Activated T-helper 2 cell treated with anti-CD3 and anti-CD28 coated beads, Interferon-gamma antibody, Interleukin-2, Interleukin-4, amounts not matched to agents 10 μg/mL and 5 μg/mL and 100 μg/mL, durations not matched to agents 14 hours and 24 hours and 36 hours (primary cell): ENCODE data around the gene UPF1. TPM values are rescaled to one million over a fixed set of nuclear protein-coding genes. Genes with fewer than 3 reads are reported as not detected.

ENCODE experiments used
- DNase-seq: peaks from one replicate; pipeline ENCODE4 v3.0.0; 2021; ENCODE audit warnings: low spot score
- H3K27ac Mint-ChIP-seq: one replicate; pipeline ENCODE4 v1.8.0; 2021; ENCODE audit warnings: mixed read lengths
- H3K27me3 Mint-ChIP-seq: one replicate; pipeline ENCODE4 v1.8.0; 2021; ENCODE audit warnings: low read depth, mixed read lengths
- H3K36me3 Mint-ChIP-seq: one replicate; pipeline ENCODE4 v1.8.0; 2021; ENCODE audit warnings: low read depth, mixed read lengths
- H3K4me1 Mint-ChIP-seq: one replicate; pipeline ENCODE4 v1.8.0; 2021; ENCODE audit warnings: low read depth, mixed read lengths
- H3K4me3 Mint-ChIP-seq: one replicate; pipeline ENCODE4 v1.8.0; 2021; ENCODE audit warnings: low read depth, mild to moderate bottlenecking, moderate library complexity, mixed read lengths
- H3K9me3 Mint-ChIP-seq: one replicate; pipeline ENCODE4 v1.8.0; 2021; ENCODE audit warnings: mixed read lengths
- intact Hi-C: fragments of 100-400 bp; cut with micrococcal nuclease; formaldehyde crosslinking; loops from one replicate; pipeline ENCODE4 v1.15.1; 2023
- total RNA-seq: library from RNA; stranded (reverse); gene quantifications from 2 replicates; pipeline ENCODE4 v1.2.3, GENCODE V29; 2022

Gene UPF1
- total RNA-seq, 1 donor from 2014 or later = 99.5 TPM

DNA sequence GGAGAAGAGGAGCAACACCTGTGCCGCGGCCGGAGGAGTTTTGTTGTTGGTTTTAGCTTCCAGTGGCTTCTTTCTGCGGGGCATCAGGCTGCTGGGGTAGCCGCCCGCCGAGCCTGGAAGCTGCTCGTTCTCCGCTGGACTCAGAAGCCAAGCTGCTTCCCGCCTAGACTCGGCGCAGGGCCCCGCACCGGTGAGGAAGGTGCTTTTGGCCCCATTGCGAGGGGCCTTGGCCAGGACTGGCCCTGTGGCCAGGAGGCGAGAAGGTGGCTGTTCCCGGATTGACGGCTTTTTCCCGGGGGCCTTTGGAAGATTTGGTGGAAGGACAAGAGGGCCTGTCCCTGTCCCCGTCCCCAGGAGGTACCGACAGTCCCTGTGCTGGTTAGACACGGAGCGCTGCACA is 35.4 kb downstream of the UPF1 start:
- no peak overlapping the region for H3K27ac Mint-ChIP-seq
- peaks cover 4% of the 10 kb centered on the region for H3K4me1 Mint-ChIP-seq
- no peaks in the 10 kb centered on the region for H3K9me3 Mint-ChIP-seq
- H3K36me3 Mint-ChIP-seq = peaks cover 47% of the 10 kb centered on the region
- H3K27me3 Mint-ChIP-seq = no peaks in the 10 kb centered on the region
- DNase-seq = no peak
- H3K4me3 Mint-ChIP-seq = no peak overlapping the region
- intact Hi-C loops = no loop called here

DNA sequence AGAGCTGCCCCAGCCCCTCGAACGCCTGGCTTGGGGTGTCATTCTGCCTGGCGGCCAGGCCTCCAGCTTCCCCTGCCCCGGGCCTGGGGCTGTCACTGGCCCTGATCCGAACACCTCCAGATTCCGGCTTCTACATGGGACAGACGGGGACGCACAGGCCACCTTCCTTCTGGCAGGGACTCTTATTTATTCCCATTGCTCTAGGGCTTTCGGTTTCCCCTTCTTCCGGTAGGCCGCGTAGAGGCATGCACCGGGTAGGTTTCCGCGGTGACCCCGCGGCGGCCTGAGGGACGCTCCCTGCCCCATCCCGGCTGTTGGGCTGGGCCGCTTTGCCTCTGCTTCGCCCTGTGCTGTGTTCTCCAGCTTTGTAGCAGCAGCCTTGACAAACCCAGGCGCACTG is 36.0 kb downstream of the UPF1 start:
- Mint-ChIP-seq H3K4me3 (no peak overlapping the region), H3K4me1 (peaks cover 4% of the 10 kb centered on the region), H3K27me3 (no peaks in the 10 kb centered on the region), H3K27ac (no peak overlapping the region), H3K36me3 (peaks cover 42% of the 10 kb centered on the region), H3K9me3 (no peaks in the 10 kb centered on the region)
- intact Hi-C loops = no loop called here
- no peak for DNase-seq

DNA sequence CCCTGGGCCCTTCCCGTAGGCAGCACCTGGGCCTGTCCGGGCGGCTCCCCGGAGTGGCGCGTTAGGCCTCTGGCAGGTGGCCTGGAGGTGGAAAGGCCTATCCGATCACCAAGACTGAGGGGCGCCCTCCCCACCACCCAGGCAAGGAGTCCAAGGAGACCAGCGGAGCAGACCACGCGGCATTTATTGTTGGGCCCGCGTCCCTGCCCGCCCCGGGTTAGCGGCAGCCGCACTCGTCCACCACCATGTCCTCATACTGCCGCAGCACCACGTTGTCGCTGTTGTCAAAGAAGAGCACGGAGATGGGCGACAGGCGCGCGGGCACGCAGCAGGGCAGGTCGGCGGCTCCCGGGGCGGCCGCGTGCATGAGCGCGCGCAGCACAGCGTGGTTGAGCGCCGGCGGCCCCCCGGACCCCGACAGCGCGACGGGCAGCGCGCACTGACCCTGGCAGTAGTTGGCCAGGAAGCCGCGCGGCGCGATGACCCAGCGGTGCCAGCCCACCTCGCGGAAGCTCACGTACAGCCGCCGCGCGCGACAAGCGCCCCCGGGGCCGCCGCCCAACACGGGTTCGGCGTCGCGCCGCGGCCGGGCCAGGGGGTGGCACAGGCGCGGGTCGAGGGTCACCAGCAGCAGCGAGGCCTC is 36.7 kb downstream of the UPF1 start:
- H3K4me1 Mint-ChIP-seq = peaks cover 4% of the 10 kb centered on the region
- no peak for DNase-seq
- intact Hi-C loops = no loop called here
- no peaks in the 10 kb centered on the region for H3K9me3 Mint-ChIP-seq
- no peak overlapping the region for H3K27ac Mint-ChIP-seq
- no peaks in the 10 kb centered on the region for H3K27me3 Mint-ChIP-seq
- H3K4me3 Mint-ChIP-seq = no peak overlapping the region
- H3K36me3 Mint-ChIP-seq = peaks cover 39% of the 10 kb centered on the region

DNA sequence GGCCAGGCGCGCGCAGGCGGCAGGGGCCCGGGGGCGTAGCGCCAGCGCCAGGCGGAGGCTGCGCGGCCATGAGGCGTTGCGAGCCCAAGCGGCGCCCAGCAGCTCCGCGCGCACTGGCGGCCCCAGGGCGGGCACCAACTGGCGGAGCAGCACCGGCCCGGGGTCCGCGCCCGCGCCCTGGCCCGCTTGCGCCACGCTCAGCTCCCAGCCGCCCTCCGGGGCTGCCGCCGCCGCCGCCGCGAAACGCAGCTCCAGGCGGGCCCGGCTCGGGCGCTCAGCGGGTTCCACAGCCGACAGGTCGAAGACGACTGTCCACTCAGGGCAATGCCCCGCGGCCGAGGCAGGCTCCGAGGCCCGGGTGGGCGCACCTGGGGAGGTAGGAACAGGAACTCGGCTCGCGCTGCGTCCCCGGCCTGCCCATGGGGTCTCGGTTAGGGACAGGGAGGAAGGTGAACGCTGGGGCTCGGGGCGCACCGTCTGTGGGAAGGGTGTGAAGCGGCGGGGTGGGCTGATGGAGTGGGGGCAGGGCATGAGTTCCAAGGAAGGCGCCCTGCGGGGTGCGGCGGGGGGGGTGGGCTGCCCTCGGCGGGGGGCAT is 37.4 kb downstream of the UPF1 start:
- no peak for DNase-seq
- Mint-ChIP-seq H3K4me1 (peaks cover 4% of the 10 kb centered on the region), H3K27ac (no peak overlapping the region), H3K9me3 (no peaks in the 10 kb centered on the region), H3K4me3 (no peak overlapping the region), H3K27me3 (no peaks in the 10 kb centered on the region), H3K36me3 (peaks cover 33% of the 10 kb centered on the region)
- intact Hi-C loops = no loop called here

DNA sequence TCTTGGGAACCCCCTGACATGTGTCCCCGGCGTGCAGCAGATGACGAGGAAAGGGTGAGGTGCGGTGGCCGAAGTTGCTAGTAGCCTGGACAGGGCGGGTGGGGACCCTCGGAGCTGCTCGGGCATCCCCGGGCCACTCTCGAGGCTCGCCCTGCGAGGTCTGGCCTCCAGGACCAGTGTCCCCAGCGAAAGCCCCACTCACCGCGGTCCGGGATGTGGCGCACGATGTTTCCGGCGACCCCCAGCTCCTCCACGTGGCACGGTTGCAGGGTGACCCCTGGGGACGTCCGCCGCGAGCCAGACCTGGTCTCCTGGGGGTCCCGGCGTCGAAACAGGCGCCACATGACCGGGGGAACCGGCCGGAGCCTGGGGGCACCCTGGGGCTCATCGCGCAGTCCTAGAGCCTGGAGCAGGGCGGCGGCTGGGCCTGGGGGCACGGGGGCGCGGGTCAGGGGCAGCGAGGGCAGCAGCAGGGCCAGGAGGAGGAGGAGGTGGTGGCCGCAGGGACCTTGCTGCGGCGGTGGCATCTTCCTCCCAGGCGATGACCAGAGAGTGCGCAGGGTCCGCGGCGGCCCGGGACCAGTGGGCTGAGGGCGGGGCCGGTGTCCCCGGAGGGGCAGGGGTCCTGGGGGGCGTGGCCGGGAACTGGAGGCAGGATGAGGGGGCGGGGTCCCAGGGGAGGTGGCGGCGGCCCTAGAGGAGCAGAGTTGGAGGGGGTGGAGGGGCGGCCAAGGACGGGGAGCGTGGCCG is 38.2 kb downstream of the UPF1 start:
- Mint-ChIP-seq H3K36me3 (peaks cover 31% of the 10 kb centered on the region), H3K9me3 (no peaks in the 10 kb centered on the region), H3K27ac (no peak overlapping the region), H3K27me3 (no peaks in the 10 kb centered on the region), H3K4me3 (no peak overlapping the region), H3K4me1 (peaks cover 4% of the 10 kb centered on the region)
- no peak for DNase-seq
- intact Hi-C loops = no loop called here

DNA sequence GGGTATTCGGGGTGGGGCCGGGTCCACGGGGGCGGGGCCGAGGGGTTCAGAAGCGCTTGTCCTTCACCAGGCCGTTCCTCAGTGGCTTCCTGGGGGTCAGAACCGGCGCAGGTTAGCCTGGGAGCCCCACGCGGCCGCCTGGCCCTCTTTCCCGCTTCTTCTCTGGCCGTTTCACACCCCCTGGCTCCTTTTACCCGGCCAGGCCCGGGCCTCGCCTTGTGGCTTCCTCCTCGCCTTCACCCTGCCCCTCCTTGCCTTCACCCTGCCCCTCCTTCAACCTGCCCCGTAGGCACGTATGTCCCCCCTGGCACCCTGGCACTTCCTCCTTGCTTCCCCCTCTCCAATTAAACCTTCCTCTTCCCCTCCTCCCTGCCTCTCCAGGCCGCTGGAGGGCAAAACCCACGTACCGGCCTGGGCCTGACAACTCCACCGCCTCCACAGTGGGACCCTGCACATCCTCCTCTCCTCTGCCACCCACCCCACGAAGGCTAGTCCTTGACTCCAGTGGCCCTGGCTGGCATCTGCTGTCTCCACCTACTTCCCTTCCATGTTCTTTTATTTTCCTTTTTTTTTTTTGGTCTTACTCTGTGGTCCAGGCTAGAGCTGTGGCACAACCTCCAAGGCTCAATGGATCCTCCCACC is 38.9 kb downstream of the UPF1 start:
- intact Hi-C loops = no loop called here
- no peaks in the 10 kb centered on the region for H3K27me3 Mint-ChIP-seq
- H3K4me3 Mint-ChIP-seq = no peak overlapping the region
- no peak overlapping the region for H3K27ac Mint-ChIP-seq
- no peak for DNase-seq
- peaks cover 4% of the 10 kb centered on the region for H3K4me1 Mint-ChIP-seq
- H3K9me3 Mint-ChIP-seq = no peaks in the 10 kb centered on the region
- H3K36me3 Mint-ChIP-seq = peaks cover 31% of the 10 kb centered on the region

DNA sequence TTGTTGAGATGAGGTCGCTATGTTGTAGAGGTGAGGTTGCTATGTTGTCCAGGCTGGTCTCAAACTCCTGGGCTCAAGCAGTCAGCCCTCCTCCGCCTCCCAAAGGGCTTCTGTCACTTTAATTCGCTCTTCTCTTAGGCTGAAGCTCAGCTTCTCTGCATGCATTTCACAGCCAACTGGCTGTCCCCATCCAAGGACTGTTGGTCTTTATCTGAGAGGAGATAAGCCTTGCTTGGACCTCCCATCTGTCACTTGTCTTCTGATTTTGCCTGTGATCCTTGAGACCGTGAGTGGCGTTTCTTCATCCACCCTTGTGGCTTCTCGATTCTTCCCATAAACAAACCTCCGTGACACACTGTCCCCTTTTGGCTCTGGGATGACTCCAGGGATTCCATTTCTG is 39.8 kb downstream of the UPF1 start:
- no peak overlapping the region for H3K4me3 Mint-ChIP-seq
- H3K9me3 Mint-ChIP-seq = no peaks in the 10 kb centered on the region
- intact Hi-C loops = no loop called here
- H3K27me3 Mint-ChIP-seq = no peaks in the 10 kb centered on the region
- no peak for DNase-seq
- no peak overlapping the region for H3K27ac Mint-ChIP-seq
- peaks cover 22% of the 10 kb centered on the region for H3K36me3 Mint-ChIP-seq
- H3K4me1 Mint-ChIP-seq = peaks cover 4% of the 10 kb centered on the region

DNA sequence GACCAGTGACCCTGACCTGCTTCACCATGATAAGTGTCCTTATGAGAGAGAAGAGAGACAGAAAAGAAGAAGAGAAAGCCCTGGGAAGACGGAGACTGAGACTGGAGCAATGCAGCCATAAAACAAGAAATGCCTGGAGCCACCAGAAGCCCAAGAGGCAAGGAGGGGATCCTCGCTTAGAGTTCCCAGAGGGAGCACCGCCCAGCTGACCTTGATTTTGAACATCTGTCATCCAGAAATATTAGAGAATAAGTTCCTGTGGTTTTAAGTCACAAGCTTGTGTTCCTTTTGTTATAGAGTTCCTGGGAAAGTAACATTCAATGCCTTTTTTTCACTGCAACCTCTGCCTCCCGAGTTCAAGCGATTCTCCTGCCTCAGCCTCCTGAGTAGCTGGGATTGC is 44.0 kb downstream of the UPF1 start:
- intact Hi-C loops = no loop called here
- H3K36me3 Mint-ChIP-seq = peaks cover 7% of the 10 kb centered on the region
- H3K4me1 Mint-ChIP-seq = peaks cover 4% of the 10 kb centered on the region
- no peaks in the 10 kb centered on the region for H3K9me3 Mint-ChIP-seq
- H3K27me3 Mint-ChIP-seq = no peaks in the 10 kb centered on the region
- no peak overlapping the region for H3K27ac Mint-ChIP-seq
- DNase-seq = no peak
- no peak overlapping the region for H3K4me3 Mint-ChIP-seq

DNA sequence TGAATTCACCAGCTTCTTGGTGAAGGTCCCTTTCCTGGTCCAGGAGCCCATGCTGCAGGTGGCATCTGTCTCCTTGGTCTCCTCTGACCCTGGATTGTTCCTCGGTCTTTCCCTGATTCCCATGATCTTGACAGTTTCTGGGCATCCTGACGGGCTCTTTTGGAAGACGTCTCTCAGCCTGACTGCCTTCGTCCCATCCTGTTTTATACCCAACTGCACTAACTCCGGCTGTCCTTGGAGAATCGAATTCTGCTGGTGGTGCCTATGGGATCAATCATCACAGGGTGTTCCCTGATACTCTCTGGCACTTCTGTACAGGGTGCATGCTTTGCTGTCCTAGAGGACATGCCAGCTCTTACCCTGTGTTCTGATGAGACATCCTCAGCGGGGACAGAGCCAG is 45.1 kb downstream of the UPF1 start:
- no peaks in the 10 kb centered on the region for H3K9me3 Mint-ChIP-seq
- H3K36me3 Mint-ChIP-seq = no peaks in the 10 kb centered on the region
- no peaks in the 10 kb centered on the region for H3K27me3 Mint-ChIP-seq
- no peak overlapping the region for H3K4me3 Mint-ChIP-seq
- DNase-seq = no peak
- intact Hi-C loops = no loop called here
- no peak overlapping the region for H3K27ac Mint-ChIP-seq
- H3K4me1 Mint-ChIP-seq = peaks cover 2% of the 10 kb centered on the region

DNA sequence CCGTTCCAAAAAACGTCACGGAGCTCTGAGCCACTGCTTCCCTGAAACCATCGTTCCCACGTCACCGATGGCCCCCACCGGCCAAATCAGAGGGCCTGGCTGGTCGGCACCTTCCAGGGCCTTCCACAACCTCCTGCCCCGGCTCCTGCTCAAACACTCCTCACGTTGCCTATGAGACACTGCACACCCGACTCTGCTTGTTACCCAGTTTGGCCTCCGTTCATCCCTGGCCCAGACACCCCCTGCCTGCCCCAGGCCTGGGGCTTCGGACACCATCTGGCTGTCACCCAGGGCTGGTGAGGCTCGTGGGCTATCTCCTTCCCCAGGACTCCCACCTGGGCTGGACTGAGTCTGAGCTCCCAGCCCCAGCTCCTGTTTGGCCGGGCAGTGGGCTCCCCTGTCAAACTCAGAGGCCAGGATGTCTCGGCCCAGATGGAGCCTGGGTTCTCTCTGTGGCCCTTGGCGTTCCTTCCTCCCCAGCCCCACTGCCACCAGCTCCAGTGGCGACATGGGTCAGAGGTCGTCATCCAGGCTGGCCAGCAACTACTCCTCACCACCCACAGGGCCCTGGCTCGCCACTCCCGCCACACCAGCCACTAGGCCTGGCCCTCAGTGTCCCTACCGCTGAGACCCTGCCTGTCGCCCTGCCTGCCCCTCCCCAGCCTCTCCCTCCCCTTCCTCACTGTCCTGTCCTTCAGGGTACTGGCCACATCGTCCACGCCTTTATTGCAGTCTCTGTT is 46.5 kb downstream of the UPF1 start:
- Mint-ChIP-seq H3K27me3 (no peaks in the 10 kb centered on the region), H3K4me3 (no peak overlapping the region), H3K27ac (no peak overlapping the region), H3K36me3 (no peaks in the 10 kb centered on the region), H3K9me3 (no peaks in the 10 kb centered on the region), H3K4me1 (no peaks in the 10 kb centered on the region)
- intact Hi-C loops = no loop called here
- no peak for DNase-seq

DNA sequence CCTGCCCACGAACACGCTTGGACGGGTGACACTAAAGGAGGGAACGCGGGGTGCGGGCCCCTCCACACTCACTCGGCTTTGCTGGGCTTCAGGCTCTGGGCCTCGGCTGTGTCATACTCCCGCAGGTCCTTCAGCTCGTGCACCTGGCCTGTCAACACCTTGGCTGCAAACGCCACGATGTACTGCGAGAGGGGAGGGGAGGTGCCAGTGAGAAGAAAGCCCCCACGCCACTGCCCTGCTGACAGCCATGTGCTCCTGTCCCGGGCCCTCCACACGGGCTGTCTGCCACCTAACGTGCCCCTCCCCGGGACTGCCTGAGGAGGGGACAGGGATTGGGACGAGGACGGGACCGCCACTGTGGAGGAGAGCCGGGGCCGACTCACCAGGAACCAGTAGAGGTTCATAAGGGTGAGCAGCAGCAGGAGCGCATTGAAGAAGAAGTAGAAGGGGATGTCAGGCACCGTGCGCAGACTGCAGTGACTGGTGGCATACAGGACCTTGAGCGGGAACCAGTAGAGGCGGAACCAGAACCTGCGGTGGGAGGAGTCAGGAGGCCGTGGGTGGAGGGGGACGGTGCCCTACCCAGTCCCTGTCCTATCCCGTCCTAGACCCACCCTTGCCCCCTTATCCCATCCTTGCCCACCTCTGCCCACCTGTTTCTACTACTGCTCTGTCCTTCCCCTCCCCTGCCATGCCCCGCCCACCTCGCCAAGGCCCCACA is 47.3 kb downstream of the UPF1 start:
- H3K4me1 Mint-ChIP-seq = no peaks in the 10 kb centered on the region
- DNase-seq = no peak
- no peak overlapping the region for H3K4me3 Mint-ChIP-seq
- intact Hi-C loops = no loop called here
- H3K9me3 Mint-ChIP-seq = no peaks in the 10 kb centered on the region
- no peak overlapping the region for H3K27ac Mint-ChIP-seq
- no peaks in the 10 kb centered on the region for H3K36me3 Mint-ChIP-seq
- no peaks in the 10 kb centered on the region for H3K27me3 Mint-ChIP-seq
